Measurements from ENCODE around the gene CEP76.

The CEP76 gene, protein sequence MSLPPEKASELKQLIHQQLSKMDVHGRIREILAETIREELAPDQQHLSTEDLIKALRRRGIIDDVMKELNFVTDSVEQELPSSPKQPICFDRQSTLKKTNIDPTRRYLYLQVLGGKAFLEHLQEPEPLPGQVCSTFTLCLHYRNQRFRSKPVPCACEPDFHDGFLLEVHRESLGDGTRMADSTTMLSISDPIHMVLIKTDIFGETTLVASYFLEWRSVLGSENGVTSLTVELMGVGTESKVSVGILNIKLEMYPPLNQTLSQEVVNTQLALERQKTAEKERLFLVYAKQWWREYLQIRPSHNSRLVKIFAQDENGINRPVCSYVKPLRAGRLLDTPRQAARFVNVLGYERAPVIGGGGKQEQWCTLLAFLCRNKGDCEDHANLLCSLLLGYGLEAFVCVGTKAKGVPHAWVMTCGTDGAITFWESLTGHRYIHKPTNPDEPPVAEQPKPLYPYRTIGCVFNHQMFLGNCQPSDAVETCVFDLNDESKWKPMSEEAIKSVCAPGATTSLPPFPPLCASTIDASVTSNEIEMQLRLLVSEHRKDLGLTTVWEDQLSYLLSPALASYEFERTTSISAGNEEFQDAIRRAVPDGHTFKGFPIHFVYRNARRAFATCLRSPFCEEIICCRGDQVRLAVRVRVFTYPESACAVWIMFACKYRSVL

DNA sequence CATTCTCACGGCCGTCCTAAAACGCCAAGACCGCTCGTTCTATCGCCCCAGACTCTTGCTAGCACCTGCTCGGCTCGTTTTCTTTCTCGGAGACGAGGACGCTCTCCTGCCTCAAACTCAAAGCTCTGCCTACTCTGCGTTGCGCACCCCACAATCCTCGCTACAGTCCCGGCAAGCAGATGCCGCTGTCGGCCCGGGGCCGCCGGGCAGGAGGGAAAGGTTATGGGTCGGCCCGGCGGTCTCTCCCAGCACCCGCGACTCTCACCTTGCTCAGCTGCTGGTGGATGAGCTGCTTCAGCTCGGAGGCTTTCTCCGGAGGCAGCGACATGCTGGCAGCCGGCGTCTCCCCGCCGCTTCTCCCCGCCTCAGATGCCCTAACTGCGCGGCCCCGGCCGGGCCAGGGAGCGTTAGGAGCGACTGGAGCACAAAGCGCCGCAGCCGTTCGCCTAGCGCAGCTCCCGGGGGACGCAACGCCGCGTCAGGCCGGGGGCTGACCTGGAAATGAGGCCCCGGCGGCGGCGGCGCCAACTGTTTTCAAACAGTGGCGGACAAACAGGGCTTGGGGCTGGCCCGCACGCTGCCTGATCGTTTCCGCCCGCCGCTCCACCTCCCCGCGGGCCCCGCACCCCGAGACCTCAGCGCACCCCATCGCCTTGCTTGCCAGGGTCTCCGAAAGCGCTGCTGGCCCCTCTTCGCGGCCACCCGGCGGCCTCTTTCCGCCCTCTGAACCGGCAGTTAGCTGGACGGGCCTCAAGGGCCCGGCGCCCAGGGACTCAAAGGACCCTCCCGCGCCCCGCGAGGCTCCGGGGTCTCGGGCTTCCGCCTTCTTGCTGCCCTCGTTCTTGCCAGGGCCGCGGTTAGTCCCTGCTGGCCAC lies at the start of gene CEP76, which contains the start of gene PSMG2:
CEP76 (minus strand) TSS at position 503 of the 875 bp plus-strand sequence; CDS start at position 328, 175 bp downstream.
PSMG2 (plus strand) TSS at position 822 of the 875 bp plus-strand sequence. CDS start 66 bp downstream, outside the sequence.
- DNase-seq (ENCODE audit: low read depth in 1 of 2, low spot score in 1 of 2) = peak; percentile 78 to 89
- in situ Hi-C loops (cut with HindIII; ENCODE audit: low pct_unique_long_range_greater_than_20kb, low sequenced_read_pairs) = no loop called here
- no peak for TF ChIP-seq JUND (IDR thresholded peaks at IDR 0.05; ENCODE audit: low read depth)

DNA sequence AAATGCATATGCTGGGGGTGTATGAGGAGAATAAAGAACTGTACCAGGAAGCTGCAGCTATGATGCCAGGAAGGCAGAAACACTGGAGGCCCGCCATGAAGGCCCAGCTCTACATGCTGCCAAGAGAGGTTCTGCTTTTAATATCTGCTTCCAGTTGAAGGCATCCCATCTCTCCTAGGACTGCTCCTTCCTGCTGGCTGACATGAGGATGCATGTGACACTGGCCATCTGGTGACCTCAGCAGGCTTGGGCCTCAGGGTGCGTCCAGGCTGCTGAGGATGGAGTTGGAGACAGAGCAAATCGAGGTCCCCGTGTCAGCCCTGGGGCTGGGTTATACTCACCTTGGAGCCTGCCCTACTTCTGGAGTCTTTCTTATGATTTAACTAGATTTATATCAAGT lies 49.4 kb upstream of the CEP76 start:
- DNase-seq (ENCODE audit: low read depth in 1 of 2, low spot score in 1 of 2) = no peak
- TF ChIP-seq JUND (IDR thresholded peaks at IDR 0.05; ENCODE audit: low read depth) = no peak
- in situ Hi-C loops (cut with HindIII; ENCODE audit: low pct_unique_long_range_greater_than_20kb, low sequenced_read_pairs) = no loop called here

DNA sequence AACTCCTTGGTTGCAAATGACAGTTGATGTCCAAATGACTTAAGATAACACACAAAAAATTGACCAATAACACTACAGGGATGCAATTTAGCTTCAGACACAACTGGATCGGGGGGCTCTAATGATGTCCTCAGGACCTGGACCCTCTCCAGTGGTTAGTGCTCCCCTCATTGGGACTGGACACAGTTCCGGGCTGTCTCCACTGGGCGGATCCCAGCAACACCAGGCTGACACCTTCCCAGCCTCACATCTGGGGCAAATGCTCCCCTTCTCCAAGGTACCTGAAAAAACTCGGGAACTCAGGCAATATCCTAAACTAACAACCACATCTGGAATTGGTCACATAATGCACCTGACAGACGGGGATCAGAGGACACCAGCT lies 49.0 kb upstream of the CEP76 start:
- in situ Hi-C loops (cut with HindIII; ENCODE audit: low pct_unique_long_range_greater_than_20kb, low sequenced_read_pairs) = no loop called here
- TF ChIP-seq JUND (IDR thresholded peaks at IDR 0.05; ENCODE audit: low read depth) = no peak
- DNase-seq (ENCODE audit: low read depth in 1 of 2, low spot score in 1 of 2) = no peak

DNA sequence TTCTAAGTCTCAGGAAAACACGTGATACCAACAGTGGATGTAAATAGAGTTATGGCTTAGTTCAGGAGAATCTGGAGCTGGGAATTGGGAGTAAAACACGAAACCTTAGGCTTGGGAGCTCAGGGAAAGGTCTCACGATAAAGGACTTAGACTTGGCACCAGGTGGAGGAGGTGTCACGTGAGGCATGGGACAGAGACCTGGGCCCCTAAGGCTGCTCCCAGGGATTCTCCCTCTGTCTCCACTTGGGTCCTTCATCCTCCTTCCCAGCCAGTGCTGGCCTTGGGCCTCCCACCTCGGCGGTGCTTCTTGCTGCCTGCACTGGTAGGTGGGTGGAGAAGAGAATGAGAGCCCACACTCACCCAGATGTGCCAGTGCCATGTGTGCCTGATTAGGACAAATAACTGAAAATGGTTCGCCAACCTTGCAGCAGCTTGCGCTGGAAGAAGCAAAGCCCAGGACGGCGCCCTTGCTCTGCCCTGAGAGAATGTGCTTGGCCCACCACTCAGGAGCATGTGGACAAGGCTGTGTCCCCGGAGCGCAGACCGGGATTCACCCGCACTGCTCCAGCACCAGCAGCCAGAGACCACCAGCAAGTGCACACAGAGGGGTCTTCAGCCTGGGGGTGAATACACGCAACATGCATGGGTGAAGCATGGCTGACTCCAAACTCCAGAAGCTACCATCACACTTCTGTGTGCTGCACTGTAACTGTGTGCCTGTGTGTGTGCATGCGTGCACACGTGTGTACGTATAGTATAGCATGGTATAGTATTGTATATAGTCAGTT lies 48.4 kb upstream of the CEP76 start:
- no peak for DNase-seq (ENCODE audit: low read depth in 1 of 2, low spot score in 1 of 2)
- TF ChIP-seq JUND (IDR thresholded peaks at IDR 0.05; ENCODE audit: low read depth) = no peak
- in situ Hi-C loops (cut with HindIII; ENCODE audit: low pct_unique_long_range_greater_than_20kb, low sequenced_read_pairs) = no loop called here

DNA sequence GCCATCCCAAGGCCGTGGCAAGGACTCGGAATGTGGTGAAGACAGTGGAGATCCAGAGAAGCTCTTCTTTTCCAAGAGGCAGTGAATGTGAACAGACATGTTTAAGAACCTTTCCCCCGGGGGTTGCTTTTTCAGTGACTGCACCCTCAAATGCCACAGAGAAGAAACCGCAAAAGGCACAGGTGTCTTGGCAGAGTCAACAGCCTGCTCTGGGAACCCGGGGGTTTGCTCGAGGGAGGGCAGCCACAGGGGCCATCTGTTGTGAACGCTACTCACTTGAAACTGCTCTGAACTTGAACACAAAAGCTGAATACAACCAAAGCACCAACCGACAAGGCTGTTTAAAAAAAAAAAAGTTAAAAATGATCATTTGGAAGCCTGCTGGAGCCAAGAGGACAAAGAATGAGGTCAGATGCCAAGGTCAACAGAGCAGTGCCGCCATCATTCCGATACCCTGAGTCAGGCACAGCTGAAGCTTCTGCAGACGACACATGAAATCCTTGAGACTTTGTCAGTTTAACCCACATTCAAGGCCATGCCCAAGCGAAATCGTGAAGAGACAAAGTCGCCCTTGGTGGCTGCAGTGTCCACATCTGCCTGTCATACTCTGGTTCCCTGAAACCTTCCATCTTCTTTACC lies 47.7 kb upstream of the CEP76 start:
- no peak for TF ChIP-seq JUND (IDR thresholded peaks at IDR 0.05; ENCODE audit: low read depth)
- in situ Hi-C loops (cut with HindIII; ENCODE audit: low pct_unique_long_range_greater_than_20kb, low sequenced_read_pairs) = no loop called here
- DNase-seq (ENCODE audit: low read depth in 1 of 2, low spot score in 1 of 2) = no peak

DNA sequence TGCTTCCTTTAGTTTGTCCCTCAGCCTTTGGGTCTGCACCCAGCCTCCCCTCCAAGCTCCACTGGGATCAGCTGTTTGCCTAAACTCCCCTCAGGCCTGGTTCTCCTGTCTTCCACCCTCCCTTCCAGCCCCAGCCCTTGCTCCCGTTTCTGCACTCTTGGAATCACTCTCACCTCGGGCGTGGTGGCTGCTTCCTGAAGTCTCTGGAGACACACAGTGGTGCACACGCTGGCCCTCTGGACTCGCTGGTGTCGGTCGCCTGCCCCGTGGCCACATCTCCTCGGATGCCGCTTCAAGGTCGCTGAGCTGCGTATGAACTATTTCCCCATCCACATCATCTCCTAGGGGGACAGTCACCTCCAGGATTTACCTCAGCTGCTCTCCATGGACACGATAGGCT lies 46.6 kb upstream of the CEP76 start:
- DNase-seq (ENCODE audit: low read depth in 1 of 2, low spot score in 1 of 2) = no peak
- TF ChIP-seq JUND (IDR thresholded peaks at IDR 0.05; ENCODE audit: low read depth) = no peak
- in situ Hi-C loops (cut with HindIII; ENCODE audit: low pct_unique_long_range_greater_than_20kb, low sequenced_read_pairs) = no loop called here

DNA sequence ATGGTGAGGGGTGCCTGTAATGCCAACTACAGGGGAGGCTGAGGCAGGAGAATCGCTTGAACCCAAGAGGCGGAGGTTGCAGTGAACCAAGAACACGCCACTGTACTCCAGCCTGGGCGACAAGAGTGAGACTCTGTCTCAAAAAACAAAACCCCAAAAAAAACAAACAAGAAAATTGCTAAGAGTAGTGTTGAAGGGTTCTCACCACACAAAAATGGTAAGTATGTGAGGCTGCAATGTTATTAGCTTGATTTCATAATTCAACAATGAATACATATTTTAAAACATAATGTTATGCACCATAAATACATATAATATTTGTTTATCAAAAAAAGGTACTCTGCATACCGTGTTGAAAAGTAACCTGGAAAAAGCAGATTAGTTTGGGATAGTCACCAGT lies 46.1 kb upstream of the CEP76 start:
- in situ Hi-C loops (cut with HindIII; ENCODE audit: low pct_unique_long_range_greater_than_20kb, low sequenced_read_pairs) = no loop called here
- no peak for DNase-seq (ENCODE audit: low read depth in 1 of 2, low spot score in 1 of 2)
- no peak for TF ChIP-seq JUND (IDR thresholded peaks at IDR 0.05; ENCODE audit: low read depth)

DNA sequence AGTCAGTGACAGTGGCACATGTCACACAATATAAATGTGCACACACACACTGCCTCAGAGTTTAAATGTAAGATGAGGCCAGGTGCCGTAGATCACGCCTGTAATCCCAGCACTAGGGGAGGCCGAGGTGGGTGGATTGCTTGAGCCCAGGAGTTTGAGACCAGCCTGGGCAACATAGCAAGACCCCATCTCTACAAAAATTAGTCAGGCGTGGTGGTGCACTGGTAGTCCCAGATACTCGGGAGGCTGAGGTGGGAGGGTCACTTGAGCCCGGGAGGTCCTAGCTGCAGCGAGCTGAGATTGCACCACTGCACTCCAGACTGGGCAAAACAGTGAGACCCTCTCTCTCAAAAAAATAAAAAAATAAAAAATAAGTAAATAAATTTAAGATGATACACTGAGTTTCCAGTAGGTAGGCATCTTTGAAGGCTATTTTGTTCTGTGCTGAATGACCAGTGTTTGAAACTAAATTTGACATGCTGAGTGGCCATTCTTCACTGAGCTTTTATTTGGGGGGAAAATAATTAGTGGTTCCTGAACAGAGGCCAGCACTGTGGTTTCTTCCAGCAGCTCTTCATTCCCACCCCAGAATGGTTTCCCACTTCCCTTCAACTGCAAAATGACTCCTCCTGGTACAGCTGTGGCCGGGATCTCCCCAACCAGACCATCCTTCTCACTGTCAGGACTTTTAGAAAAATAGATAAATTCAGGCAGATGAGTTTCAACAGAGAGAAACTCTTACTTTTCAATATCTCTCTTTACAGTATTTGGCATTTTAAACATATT lies 45.2 kb upstream of the CEP76 start:
- TF ChIP-seq JUND (IDR thresholded peaks at IDR 0.05; ENCODE audit: low read depth) = no peak
- no peak for DNase-seq (ENCODE audit: low read depth in 1 of 2, low spot score in 1 of 2)
- in situ Hi-C loops (cut with HindIII; ENCODE audit: low pct_unique_long_range_greater_than_20kb, low sequenced_read_pairs) = no loop called here

DNA sequence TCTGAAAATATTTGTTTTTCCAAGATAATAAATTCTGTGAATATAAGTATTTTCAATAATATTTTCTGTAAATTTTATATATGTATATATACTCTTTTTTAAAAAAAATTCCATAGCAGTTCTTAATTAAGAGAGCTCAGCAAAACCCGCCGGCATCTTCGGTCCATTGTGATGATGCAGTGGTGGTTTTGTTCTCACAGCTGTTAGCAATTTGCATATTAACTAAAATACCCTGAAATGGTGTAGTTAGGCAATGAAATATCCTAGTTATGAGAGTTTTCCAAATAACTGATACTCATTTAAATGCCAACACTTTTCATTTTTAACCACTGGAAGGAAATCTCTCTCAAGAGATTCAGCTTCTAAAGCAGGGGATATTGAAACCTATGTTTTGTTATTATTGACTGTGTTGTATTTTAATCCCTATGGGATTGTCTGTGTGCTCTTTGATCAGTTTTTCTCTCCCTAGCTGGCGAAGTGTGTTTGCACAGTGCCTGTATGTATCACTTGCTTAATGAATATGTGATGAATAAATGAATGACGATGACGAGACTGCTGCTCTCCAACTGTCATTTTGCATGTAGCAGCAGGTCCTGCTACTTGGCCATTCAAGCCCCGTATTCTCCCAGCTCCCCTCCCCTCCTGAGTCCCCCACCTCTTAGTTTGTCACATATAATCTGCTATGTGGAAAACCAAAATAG lies 42.7 kb upstream of the CEP76 start:
- no peak for TF ChIP-seq JUND (IDR thresholded peaks at IDR 0.05; ENCODE audit: low read depth)
- in situ Hi-C loops (cut with HindIII; ENCODE audit: low pct_unique_long_range_greater_than_20kb, low sequenced_read_pairs) = no loop called here
- no peak for DNase-seq (ENCODE audit: low read depth in 1 of 2, low spot score in 1 of 2)

DNA sequence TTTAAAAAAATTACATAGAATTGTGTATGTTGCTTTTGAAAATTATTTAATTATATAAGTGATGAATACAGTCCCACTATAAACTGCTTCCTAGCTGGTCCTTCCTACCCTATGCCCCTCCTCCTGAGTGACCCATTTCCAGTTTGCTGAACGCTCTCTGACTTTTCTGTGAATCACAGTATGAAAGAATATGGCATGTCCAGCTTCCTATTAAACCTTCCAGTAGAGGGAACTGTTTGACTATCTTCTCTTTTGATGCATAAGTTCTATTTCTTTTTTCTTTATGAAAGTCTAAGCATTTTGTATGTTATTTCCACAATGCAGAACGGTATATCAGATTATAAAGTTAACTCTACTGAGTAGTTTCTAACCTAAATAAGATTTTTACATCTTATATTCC lies 41.6 kb upstream of the CEP76 start:
- TF ChIP-seq JUND (IDR thresholded peaks at IDR 0.05; ENCODE audit: low read depth) = no peak
- peak; percentile 23 to 59 for DNase-seq (ENCODE audit: low read depth in 1 of 2, low spot score in 1 of 2)
- in situ Hi-C loops (cut with HindIII; ENCODE audit: low pct_unique_long_range_greater_than_20kb, low sequenced_read_pairs) = no loop called here

All from T47D (cell line).